Neutrophil (primary cell): ENCODE measurements around the gene SNX8.

Experiments
- H3K27ac ChIP-seq: fragments of 200-600 bp; sonication (generic); 2 replicates; pipeline ENCODE4 v1.5.1; 2016; ENCODE audit warnings: mild to moderate bottlenecking, moderate library complexity
- H3K27me3 ChIP-seq: fragments of 200-600 bp; sonication (generic); 2 replicates; pipeline ENCODE4 v1.6.0; 2016; ENCODE audit warnings: mild to moderate bottlenecking
- H3K36me3 ChIP-seq: fragments of 200-600 bp; sonication (generic); 2 replicates; pipeline ENCODE4 v1.5.1; 2017
- H3K4me1 ChIP-seq, 2 experiments: fragments of 200-600 bp in 1 of 2; sonication (generic) in 1 of 2; 1 replicate in 1 of 2; 2 replicates in 1 of 2; pipeline versions ENCODE4 v1.5.1 to v1.6.1; 2013 to 2016; ENCODE audit warnings: low read depth in 1 of 2, low read length in 1 of 2, mild to moderate bottlenecking in 1 of 2, moderate library complexity in 1 of 2; ENCODE audit not compliant: control insufficient read depth in 1 of 2, insufficient read depth in 1 of 2
- H3K4me3 ChIP-seq, 2 experiments: fragments of 200-600 bp in 1 of 2; sonication (generic) in 1 of 2; 1 replicate in 1 of 2; 2 replicates in 1 of 2; pipeline ENCODE4 v1.5.1; 2013 to 2016; ENCODE audit warnings: low read depth in 1 of 2, low read length in 1 of 2, mild to moderate bottlenecking in 1 of 2, moderate library complexity in 1 of 2
- H3K9me3 ChIP-seq: fragments of 200-600 bp; sonication (generic); 2 replicates; pipeline ENCODE4 v1.5.1; 2016
- CTCF ChIP-seq: fragments of 200-600 bp; sonication (generic); IDR thresholded peaks from 2 replicates; pipeline ENCODE4 v1.5.1; 2016; ENCODE audit warnings: antibody characterized with exemption

The SNX8 gene

GRCh38 chr7:2214636-2215035 is 99.6 kb downstream of the SNX8 start:
- Histone ChIP-seq H3K27ac (no peak overlapping the region), H3K27me3 (no peaks in the 10 kb centered on the region), H3K9me3 (no peaks in the 10 kb centered on the region), H3K4me3 (no peak overlapping the region), H3K4me1 (no peaks in the 10 kb centered on the region), H3K36me3 (peaks cover 94% of the 10 kb centered on the region)
- no peak for TF ChIP-seq CTCF

GRCh38 chr7:2213551-2214215 is 100.6 kb downstream of the SNX8 start:
- Histone ChIP-seq H3K27ac (no peak overlapping the region), H3K9me3 (no peaks in the 10 kb centered on the region), H3K4me3 (no peak overlapping the region), H3K36me3 (peaks cover 97% of the 10 kb centered on the region), H3K4me1 (no peaks in the 10 kb centered on the region), H3K27me3 (no peaks in the 10 kb centered on the region)
- no peak for TF ChIP-seq CTCF

GRCh38 chr7:2212906-2213305 is 101.3 kb downstream of the SNX8 start:
- no peak overlapping the region for H3K27ac ChIP-seq
- no peak overlapping the region for H3K4me3 ChIP-seq
- no peaks in the 10 kb centered on the region for H3K9me3 ChIP-seq
- H3K4me1 ChIP-seq: no peaks in the 10 kb centered on the region
- H3K27me3 ChIP-seq: no peaks in the 10 kb centered on the region
- H3K36me3 ChIP-seq: peaks cover 97% of the 10 kb centered on the region
- TF ChIP-seq CTCF: no peak

- Histone ChIP-seq H3K27ac (no peak overlapping the region), H3K4me1 (no peaks in the 10 kb centered on the region), H3K4me3 (no peak overlapping the region), H3K36me3 (peaks cover 96% of the 10 kb centered on the region), H3K27me3 (no peaks in the 10 kb centered on the region), H3K9me3 (no peaks in the 10 kb centered on the region)
- TF ChIP-seq CTCF: no peak
These were observed 102.3 kb downstream of the SNX8 start for GRCh38 chr7:2211926-2212325.

- Histone ChIP-seq H3K27ac (no peak overlapping the region), H3K9me3 (no peaks in the 10 kb centered on the region), H3K36me3 (peaks cover 91% of the 10 kb centered on the region), H3K4me3 (no peak overlapping the region), H3K4me1 (no peaks in the 10 kb centered on the region), H3K27me3 (no peaks in the 10 kb centered on the region)
- no peak for TF ChIP-seq CTCF
These were observed 102.9 kb downstream of the SNX8 start for GRCh38 chr7:2211259-2211880.
